GM18867 (cell line): ENCODE results near the gene HEXD.
"Not testable (repeated sequence)": the region's sequence is repeated elsewhere in the genome, so short reads cannot be mapped to it uniquely, and the experiment has no call there.

Source experiments
- ATAC-seq: cut with Tn5 transposase; IDR thresholded peaks from one replicate; pipeline ENCODE4 v1.9.1; 2021; ENCODE audit warnings: mild to moderate bottlenecking, moderate library complexity; ENCODE audit not compliant: unreplicated experiment

Gene HEXD

DNA sequence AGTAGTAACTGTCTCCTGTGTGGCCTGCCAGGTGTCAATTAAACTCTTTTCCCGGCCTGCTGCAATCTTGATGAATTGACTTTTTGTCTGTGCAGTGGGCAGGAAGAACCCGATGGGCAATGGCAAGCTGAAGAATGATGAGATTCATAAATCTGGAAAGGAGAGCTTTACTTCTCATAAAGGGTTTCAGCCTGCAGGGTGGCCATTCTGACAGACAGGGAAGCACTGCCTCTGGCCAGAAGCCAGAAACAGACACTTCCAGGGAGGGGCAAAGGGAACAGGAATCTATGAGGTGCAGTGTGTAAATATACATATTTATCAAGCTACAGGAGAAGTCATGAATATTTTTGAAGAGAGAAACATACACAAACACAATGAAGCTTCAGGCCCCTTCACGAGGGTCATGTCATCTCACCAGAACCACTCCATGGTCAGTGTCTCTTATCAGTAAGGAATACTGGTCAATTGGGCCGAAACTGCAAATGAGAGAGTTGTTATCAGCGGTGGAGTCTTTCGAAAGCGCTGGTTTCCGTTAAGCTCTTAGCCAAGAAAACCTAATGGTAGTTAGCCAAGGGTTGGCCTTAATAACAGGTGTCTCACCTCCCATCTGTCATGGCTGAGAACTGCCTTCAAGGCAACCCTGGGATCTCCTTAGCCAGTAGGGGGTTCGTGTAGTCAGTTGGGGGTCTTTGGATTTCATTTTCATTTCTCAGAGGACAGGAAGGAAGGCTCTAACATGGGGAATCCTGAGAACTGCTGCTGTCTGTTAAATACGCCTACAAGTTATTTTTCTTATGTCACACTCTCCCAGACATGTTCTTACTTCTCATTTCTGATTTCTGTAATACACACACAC, 39.2 kb downstream of the HEXD start:
- ATAC-seq, result no peak

DNA sequence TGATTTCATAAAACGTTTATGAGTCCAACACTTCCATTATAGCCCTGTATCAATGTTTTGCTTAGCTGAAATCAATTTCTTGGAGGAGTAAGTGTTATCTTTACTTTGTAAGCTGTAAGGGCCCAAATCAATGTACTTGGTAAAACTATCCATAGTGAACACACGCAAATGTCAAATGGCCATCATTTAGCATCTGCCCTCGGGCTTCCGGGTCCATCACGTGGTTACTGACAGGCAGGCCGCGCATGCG, 39.7 kb downstream of the HEXD start:
- ATAC-seq, result no peak

DNA sequence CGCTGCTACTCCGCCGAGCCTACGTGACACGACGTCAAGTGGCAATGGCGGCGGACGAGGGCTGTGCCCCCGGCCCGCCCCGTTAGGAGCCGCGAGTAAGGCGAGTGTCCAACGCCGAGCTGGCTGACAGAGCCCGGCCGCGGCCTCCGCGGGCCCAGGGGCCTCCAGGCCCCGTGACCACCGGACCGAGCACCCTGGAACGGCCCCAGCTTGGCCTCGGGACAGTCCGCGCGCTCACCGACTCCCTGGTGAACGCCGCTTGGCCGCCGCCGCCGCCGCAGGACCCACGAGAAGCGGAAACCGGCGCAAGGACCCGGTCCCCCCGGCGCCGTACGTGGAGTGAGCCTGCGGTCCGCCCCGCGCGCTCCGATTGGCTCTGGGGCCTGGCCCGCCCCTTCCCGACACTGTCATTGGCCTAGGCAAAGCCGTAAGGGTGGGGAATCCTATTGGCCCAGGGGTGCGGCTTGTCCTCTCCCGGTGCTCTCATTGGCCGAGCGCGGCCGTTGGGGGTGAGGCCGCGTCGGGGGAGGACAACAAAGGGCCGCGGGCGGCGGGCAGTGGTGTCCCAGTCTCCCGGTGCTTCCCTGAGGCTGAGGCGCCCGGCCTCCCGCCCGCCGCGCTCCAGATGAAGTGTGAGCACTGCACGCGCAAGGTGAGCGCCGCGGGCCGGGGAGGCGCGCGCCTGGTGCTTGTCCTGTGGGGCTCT, 40.2 kb downstream of the HEXD start, which contains the start of gene NARF:
Gene NARF, plus strand, starts transcription at position 563 of the 706 bp plus-strand sequence. Its CDS starts 63 bp downstream, at position 626.
- ATAC-seq, result peak; percentile 89

- ATAC-seq, result peak; percentile 8
Observed at GRCh38 chr17:82458885-82459424, 40.8 kb downstream of the HEXD start.

DNA sequence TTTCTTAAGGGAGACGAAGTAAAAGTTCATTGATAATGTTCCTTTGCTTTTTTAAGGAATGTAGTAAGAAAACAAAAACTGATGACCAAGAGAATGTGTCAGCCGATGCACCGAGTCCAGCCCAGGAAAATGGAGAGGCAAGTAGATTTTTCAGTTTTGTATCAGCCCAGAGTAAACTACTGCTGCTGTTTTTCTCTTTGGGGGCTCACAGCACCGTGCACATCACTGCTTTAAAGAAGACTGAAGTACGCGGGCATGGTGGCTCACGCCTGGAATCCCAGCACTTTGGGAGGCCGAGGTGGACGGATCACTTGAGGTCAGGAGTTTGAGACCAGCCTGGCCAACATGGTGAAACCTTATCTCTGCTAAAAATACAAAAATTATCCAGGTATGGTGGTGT, 41.8 kb downstream of the HEXD start:
- ATAC-seq, result not testable (repeated sequence)

DNA sequence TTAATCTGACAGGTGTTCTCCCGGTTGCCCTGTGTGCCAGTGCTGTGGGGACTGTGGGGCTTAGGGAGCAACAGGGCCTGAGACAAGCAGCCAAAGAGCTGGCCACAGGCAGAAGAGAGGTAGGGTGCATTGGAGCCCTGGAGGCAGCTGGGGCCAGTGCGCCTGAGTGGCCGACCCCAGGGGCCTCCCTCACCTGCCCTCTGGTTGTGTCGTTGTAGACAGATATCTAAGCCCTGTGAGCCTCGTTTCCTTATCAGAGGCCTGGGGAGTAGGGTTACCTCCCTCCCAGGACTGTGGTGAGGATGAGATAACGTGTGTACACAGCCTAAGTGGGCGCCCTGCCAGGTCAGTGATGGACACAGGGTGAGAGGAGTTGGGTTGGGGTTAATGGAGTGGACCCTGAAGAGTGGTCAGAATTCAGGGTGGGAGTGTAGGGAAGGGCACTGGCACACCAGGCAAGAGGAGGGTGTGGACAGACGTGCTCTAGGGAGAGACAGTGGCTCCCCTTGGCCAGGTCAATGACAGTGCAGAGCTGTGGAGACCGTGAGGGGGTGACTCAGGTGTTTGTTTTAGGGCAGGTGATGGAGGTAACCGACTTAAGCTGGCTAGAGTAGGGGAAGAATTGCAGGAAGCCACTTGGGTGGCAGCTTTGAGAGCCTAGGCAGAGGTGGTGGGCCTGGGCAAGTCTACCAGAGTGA, 43.8 kb downstream of the HEXD start:
- ATAC-seq, result no peak

DNA sequence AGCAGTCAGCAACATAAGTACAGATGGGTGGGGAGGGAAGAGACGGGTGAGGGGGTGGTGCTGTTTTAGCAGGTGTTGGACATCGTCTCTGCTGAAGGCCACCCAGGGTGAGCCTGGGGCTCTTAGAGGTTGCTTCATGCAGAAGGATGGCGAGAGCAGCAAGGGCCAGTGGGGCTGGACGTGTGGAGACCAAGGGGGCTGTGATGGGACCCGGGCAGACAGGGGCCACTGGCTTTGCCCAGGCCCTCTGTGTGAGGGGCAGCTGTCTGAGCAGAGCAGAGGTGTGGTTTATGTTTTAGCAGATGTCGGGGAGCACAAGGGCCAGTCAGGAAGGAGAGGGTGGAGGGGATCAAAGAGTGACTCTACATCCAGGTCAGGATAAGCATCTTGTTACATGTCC, 45.2 kb downstream of the HEXD start:
- no peak for ATAC-seq

DNA sequence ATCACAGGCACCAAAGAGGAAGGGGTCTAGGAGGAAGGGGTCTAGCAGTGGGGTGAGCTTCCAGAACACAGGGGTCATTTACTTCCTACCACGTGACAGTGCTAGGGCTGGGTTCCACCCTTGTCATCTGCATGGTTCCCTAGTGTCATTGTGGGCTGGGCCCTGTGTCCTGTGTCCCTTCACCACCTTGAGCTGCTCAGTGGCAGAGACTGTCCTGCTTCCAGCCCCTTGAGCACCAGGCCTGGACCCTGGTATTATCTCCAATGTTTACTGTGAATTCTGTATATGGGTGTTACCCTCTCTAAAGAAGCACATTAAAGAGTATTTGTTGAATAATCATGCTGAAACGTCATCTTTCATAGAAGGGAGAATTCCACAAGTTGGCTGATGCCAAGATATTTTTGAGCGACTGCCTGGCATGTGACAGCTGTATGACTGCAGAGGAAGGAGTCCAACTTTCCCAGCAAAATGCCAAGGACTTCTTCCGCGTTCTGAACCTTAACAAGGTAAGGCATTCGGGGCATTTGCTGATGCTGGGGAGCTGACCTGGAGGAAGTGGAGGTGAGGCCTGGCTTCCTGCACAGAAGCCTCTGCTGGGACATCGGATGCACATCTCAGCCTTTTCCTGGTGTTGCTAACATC, 45.9 kb downstream of the HEXD start:
- no peak for ATAC-seq

DNA sequence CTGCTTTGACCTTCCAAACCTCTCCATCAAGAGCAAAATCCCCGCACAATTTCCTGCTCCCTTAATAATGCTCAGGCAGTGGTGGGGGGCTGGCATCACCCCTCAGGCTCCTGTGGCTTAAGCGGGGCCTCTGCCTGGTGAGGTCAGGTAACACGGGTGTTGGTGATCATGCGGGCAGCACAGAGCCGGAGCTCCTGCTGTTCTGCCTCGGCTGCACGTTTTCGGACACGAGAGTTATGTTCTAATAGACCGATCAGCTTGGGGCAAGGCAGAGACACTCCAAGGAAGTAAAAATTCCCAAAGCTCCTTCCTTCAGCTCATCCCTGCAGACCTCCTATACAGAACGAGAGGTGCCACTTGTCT, 46.4 kb downstream of the HEXD start:
- no peak for ATAC-seq

DNA sequence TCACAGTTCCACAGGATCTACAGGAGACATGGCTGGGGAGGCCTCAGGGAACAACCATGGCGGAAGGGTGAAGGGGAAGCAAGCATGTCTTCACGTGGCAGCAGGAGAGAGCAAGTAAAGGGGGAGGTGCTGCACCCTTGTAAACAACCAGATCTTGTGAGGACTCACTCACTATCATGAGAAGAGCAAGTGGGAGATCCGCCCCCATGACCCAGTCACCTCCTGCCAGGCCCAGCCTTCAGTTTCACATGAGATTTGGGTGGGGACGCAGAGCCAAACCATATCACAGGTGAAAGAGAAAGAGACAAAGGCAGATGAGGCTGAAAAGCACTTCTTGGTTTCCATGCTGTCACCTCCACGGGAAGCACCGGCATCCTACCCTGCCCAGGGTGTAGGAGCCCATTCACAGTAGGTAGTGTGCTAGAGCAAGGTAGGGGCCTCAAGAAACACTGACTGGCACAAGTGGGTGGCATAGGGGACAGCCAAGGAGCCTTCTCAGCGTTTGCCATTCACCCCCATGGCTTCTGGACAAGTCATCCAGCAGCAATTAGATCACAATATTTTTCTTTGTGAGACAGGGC, 47.0 kb downstream of the HEXD start:
- no peak for ATAC-seq

- ATAC-seq, result no peak
Observed at GRCh38 chr17:82468692-82469091, 50.5 kb downstream of the HEXD start.

- ATAC-seq, result no peak
Observed at GRCh38 chr17:82470065-82470464, 51.9 kb downstream of the HEXD start.

DNA sequence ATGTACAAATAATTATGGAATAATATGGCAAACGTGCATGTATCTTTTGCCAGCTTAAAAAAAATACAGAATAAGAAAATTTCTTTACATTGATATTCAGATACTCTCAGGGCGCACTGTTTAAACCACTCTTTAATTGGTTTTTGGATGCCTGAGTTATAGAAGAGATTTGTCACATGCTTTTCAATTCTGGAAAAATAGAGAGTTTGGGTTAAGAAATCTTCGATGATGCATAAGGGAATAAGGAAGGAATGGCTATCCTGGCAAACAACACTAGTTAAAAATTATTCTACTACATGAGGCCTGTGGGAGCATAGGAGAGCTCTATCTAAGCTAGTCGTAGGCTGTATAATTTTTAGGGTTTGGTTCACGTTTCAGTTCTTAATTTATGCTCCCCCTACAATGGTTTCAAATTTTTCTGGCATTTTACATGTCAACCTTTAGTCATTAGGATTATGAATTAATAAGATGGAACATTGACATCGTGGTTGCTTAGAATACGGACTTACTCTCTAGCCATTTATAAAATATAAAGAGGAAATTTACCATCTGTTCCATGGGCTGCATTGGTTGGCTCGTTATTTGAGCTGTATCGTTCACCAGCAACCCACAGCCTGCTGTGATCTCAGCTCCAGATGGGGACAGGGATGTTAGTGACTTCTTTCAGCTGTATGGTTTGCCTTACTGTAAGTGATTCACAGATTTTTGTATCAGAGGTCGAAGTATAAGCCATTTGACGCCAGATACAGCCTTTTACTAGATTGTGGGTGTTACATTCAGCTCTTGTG, 56.3 kb downstream of the HEXD start:
- ATAC-seq, result no peak

- ATAC-seq, result no peak
Observed at GRCh38 chr17:82475458-82475857, 57.3 kb downstream of the HEXD start.

DNA sequence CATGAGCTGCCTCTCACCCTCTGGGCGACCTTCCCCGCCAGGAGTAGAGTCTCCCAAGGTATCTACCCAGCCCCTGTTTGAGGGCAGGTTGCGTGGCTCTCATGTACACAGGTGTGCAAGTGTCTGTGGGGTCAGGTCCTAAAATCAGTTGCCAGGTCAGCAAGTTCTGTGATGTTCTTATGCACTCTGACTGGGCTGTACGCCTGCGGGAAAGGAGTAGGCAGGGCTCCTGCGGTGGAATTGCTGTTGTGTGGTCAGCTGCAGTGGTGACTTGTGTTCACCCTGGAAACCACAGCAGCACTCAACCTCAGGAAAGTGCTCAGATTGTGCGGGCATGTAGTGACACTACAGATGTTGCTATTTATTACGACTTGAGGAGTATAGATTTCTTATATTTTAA, 59.8 kb downstream of the HEXD start:
- ATAC-seq, result no peak

DNA sequence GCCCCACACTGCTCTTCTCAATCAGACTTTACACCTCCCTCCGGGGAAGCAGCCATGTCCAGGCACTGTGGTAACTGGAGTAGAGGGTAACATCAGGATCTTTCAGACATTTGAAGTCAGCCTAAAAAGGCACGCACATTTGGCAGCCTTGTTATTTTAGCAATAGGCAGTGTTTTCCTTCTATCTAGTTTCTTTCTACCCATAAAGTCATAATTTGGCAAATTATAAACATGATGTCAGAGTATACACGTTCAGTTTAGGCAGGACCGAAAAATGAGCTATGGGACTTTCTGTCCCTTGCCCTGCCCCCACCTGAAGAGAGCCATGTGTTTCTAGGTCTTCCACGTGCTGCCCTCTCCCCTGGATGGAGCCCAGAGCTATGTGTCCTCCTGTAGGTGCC, 61.5 kb downstream of the HEXD start:
- no peak for ATAC-seq

- ATAC-seq, result no peak
Observed at GRCh38 chr17:82480318-82480717, 62.2 kb downstream of the HEXD start.

DNA sequence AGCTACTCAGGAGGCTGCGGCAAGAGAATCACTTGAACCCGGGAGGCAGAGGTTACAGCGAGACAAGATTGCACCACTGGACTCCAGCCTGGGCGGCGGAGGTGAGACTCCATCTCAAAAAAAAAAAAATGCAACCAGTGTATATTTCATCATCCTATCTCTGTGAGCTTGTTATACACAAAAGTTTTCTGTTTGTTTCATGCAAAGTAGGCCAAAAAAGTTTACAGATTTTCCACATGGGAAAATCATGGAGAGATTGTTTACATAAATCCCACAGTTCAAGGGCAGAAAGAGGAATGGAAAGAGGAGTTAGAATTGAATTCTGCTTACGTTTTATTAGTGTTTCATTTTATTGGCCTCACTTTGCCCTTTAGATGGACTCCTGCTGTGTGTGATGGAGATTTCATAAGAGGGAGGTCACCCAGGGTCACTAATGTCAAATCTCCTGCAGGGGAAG, 65.1 kb downstream of the HEXD start:
- no peak for ATAC-seq

- no peak for ATAC-seq
Observed at GRCh38 chr17:82483836-82484235, 65.7 kb downstream of the HEXD start.
